HepG2 (cell line): ENCODE measurements around the gene CALN1. TPM values are rescaled to one million over a fixed set of nuclear protein-coding genes. Genes with fewer than 3 reads are reported as not detected.

Experiments
- ARNTL ChIP-seq: sonication (generic); formaldehyde crosslinking; IDR thresholded peaks from 2 replicates; pipeline ENCODE4 v1.4.0; 2020; ENCODE audit warnings: mild to moderate bottlenecking, missing genetic modification reagents
- BCL6 ChIP-seq: IDR thresholded peaks from 2 replicates; pipeline ENCODE4 v1.6.1; 2016; ENCODE audit warnings: missing genetic modification reagents, missing compliant biosample characterization
- ETV5 ChIP-seq: IDR thresholded peaks from 2 replicates; pipeline ENCODE4 v1.6.1; 2018; ENCODE audit warnings: missing biosample characterization, missing genetic modification reagents, inconsistent platforms, borderline replicate concordance
- FOXA3 ChIP-seq: IDR thresholded peaks from 2 replicates; pipeline ENCODE4 v1.6.1; 2016; ENCODE audit warnings: missing genetic modification reagents, missing compliant biosample characterization
- FOXK1 ChIP-seq: sonication (generic); formaldehyde crosslinking; IDR thresholded peaks from 2 replicates; pipeline ENCODE4 v1.4.0; 2020; ENCODE audit warnings: low read depth, missing genetic modification reagents, borderline replicate concordance
- FOXP1 ChIP-seq, 2 experiments: fragments of 450-650 bp in 1 of 2; IDR thresholded peaks; 2 replicates each; pipeline ENCODE4 v1.6.1; 2017 to 2018; ENCODE audit warnings: antibody characterized with exemption in 1 of 2
- KLF16 ChIP-seq, 2 experiments: sonication (generic) in 1 of 2; formaldehyde crosslinking in 1 of 2; IDR thresholded peaks; 2 replicates each; pipeline versions ENCODE4 v1.6.1 to v1.8.0; 2016 to 2023; ENCODE audit warnings: missing genetic modification reagents in 2 of 2, missing compliant biosample characterization in 1 of 2
- MED8 ChIP-seq: sonication (generic); formaldehyde crosslinking; IDR thresholded peaks from 2 replicates; pipeline ENCODE4 v1.8.1; 2023; ENCODE audit warnings: mild to moderate bottlenecking, missing genetic modification reagents; ENCODE audit not compliant: insufficient replicate concordance
- NR2F2 ChIP-seq: IDR thresholded peaks from 2 replicates; pipeline ENCODE4 v1.6.1; 2012; ENCODE audit warnings: low read depth, inconsistent platforms, borderline replicate concordance
- NR2F6 ChIP-seq, 2 experiments: IDR thresholded peaks; 2 replicates each; pipeline ENCODE4 v1.6.1; 2016; ENCODE audit warnings: antibody characterized with exemption in 1 of 2, mild to moderate bottlenecking in 1 of 2
- PHF21A ChIP-seq: sonication (generic); formaldehyde crosslinking; IDR thresholded peaks from 2 replicates; pipeline ENCODE4 v1.5.0; 2020; ENCODE audit warnings: mild to moderate bottlenecking, missing genetic modification reagents
- SAP130 ChIP-seq: IDR thresholded peaks from 2 replicates; pipeline ENCODE4 v1.6.1; 2016; ENCODE audit warnings: low read depth
- SIN3B ChIP-seq: fragments of 150-350 bp; IDR thresholded peaks from 2 replicates; pipeline ENCODE4 v1.6.1; 2014; ENCODE audit warnings: low read length
- SOX13 ChIP-seq, 3 experiments: fragments of 450-650 bp in 1 of 3; sonication (generic) in 1 of 3; formaldehyde crosslinking in 1 of 3; IDR thresholded peaks in 2 of 3; conservative IDR thresholded peaks in 1 of 3; 2 replicates each; pipeline versions ENCODE4 v1.5.0 to v1.6.1; 2016 to 2020; ENCODE audit warnings: antibody characterized with exemption in 1 of 3, mild to moderate bottlenecking in 1 of 3, missing compliant biosample characterization in 1 of 3, missing genetic modification reagents in 1 of 3, moderate library complexity in 1 of 3
- ZNF124 ChIP-seq: sonication (generic); formaldehyde crosslinking; IDR thresholded peaks from 2 replicates; pipeline ENCODE4 v1.4.0; 2020; ENCODE audit warnings: missing genetic modification reagents
- ZNF781 ChIP-seq: sonication (generic); formaldehyde crosslinking; IDR thresholded peaks from 2 replicates; pipeline ENCODE4 v1.5.1; 2020; ENCODE audit warnings: borderline replicate concordance, mild to moderate bottlenecking, missing genetic modification reagents; ENCODE audit errors: not compliant biosample characterization
- polyA plus RNA-seq, 8 experiments: library from polyadenylated mRNA; depleted of rRNA in 3 of 8; stranded (reverse) in 7 of 8; unstranded in 1 of 8; fragments of >200 nt; fragmentation: Illumina TruSeq in 4 of 8; extraction: Trizol in 4 of 8; gene quantifications; 2 replicates each; pipeline versions ENCODE4 v1.2.1 to v1.2.3, GENCODE V29; 2011 to 2016; ENCODE audit warnings: low read depth in 4 of 8, missing spikeins in 1 of 8, mixed read lengths in 1 of 8; ENCODE audit not compliant: insufficient read depth in 1 of 8
- total RNA-seq, 5 experiments: library from RNA; depleted of rRNA; stranded (reverse); fragments of >200 nt; fragmentation: Illumina TruSeq; extraction: Trizol; gene quantifications; 2 replicates each; pipeline ENCODE4 v1.2.3, GENCODE V29; 2016; ENCODE audit warnings: low read depth in 1 of 5
- TF ChIP-seq, protein P1 (sequence below): sonication (generic); formaldehyde crosslinking; IDR thresholded peaks from 2 replicates; pipeline ENCODE4 v1.4.0; 2020; ENCODE audit warnings: mild to moderate bottlenecking, missing genetic modification reagents, borderline replicate concordance
- TF ChIP-seq, protein P2 (sequence below): sonication (generic); formaldehyde crosslinking; IDR thresholded peaks from 2 replicates; pipeline ENCODE4 v1.4.0; 2020; ENCODE audit warnings: missing genetic modification reagents

The CALN1 gene
- total and polyA plus RNA-seq, 2 of the 13 experiments (the other 11 are each of a cell fraction or from before 2014, with no cell fraction given): not detected

DNA sequence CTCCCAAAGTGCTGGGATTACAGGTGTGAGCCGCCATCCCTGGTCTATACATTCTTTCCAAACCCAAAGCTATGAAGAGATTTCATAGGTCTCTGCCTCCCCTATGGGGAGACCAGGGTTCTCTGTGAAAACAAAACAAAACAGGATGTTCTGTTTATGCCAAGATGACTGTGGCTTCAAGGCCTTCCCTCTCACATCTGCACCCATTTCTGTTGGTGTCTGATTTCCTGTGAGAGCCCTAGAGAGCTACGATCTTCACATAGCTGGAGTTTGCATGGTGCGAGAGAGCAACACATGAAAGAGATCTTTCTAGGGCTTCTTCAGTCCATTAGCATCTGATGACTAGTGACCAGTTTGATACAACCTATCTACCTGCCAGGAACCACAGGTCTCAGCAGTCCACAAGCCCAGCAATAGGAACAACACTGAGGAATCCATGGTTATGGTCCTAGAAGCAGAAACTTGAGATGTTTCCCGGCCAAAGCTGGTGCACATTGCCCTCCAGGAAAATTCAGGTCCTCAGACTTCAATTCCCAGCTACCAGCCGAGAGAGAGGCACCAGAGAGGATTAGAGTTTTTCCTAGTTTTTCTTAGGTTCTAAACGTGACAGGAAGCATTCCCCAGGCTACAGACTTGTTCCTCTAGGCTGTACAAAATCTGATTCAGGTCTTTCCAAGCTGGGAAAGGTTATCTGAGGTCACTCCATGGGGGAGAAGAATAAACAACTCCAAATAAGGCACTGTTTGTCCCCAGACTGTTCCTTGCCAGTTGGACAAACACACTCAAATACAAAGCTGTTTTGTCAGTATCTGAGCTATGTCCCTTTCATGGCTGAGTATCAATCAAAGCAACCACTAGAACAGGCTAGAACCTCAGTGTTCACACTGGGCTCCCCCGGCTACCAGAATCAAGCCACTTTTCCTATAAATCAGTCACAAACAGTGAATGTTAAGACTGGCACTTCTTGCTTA, 259.7 kb downstream of the CALN1 start (continued):
- TF ChIP-seq SAP130 (no peak; the same call in 1 of the 2 replicates), NR2F2 (peak; percentile 89), SOX13 (IDR thresholded peaks at IDR 0.05) (no peak), SOX13 (CRISPR knock-in tag; conservative IDR thresholded peaks at IDR 0.05 in 1 of 2, IDR thresholded peaks at IDR 0.05 in 1 of 2) (peak in 1 of 2 experiments; percentile 75; a peak in 1 of 4 replicates), ZNF781 (no peak), ZNF124 (0 out of 2 replicates have a peak, but pooled peaks have one; percentile 60), ARNTL (CRISPR knock-in tag) (no peak), ETV5 (CRISPR knock-in tag) (peak; percentile 46; the same call in 1 of the 2 replicates), BCL6 (CRISPR knock-in tag) (peak; percentile 73; the same call in 1 of the 2 replicates), NR2F6 (IDR thresholded peaks at IDR 0.05) (peak; percentile 98), NR2F6 (CRISPR knock-in tag; IDR thresholded peaks at IDR 0.05) (peak; percentile 98), SIN3B (no peak), FOXP1 (IDR thresholded peaks at IDR 0.05) (no peak), FOXP1 (CRISPR knock-in tag; IDR thresholded peaks at IDR 0.05) (peak; percentile 57), FOXA3 (CRISPR knock-in tag) (peak; percentile 82), KLF16 (CRISPR knock-in tag; IDR thresholded peaks at IDR 0.05) (no peak), PHF21A (peak; percentile 53; the same call in 1 of the 2 replicates), MED8 (CRISPR knock-in tag) (no peak), FOXK1 (CRISPR knock-in tag) (no peak)
- TF ChIP-seq, protein P1, sequence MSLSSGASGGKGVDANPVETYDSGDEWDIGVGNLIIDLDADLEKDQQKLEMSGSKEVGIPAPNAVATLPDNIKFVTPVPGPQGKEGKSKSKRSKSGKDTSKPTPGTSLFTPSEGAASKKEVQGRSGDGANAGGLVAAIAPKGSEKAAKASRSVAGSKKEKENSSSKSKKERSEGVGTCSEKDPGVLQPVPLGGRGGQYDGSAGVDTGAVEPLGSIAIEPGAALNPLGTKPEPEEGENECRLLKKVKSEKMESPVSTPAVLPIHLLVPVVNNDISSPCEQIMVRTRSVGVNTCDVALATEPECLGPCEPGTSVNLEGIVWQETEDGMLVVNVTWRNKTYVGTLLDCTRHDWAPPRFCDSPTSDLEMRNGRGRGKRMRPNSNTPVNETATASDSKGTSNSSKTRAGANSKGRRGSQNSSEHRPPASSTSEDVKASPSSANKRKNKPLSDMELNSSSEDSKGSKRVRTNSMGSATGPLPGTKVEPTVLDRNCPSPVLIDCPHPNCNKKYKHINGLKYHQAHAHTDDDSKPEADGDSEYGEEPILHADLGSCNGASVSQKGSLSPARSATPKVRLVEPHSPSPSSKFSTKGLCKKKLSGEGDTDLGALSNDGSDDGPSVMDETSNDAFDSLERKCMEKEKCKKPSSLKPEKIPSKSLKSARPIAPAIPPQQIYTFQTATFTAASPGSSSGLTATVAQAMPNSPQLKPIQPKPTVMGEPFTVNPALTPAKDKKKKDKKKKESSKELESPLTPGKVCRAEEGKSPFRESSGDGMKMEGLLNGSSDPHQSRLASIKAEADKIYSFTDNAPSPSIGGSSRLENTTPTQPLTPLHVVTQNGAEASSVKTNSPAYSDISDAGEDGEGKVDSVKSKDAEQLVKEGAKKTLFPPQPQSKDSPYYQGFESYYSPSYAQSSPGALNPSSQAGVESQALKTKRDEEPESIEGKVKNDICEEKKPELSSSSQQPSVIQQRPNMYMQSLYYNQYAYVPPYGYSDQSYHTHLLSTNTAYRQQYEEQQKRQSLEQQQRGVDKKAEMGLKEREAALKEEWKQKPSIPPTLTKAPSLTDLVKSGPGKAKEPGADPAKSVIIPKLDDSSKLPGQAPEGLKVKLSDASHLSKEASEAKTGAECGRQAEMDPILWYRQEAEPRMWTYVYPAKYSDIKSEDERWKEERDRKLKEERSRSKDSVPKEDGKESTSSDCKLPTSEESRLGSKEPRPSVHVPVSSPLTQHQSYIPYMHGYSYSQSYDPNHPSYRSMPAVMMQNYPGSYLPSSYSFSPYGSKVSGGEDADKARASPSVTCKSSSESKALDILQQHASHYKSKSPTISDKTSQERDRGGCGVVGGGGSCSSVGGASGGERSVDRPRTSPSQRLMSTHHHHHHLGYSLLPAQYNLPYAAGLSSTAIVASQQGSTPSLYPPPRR (CRISPR knock-in tag): peak; percentile 75; the same call in 1 of the 2 replicates
- TF ChIP-seq, protein P2, sequence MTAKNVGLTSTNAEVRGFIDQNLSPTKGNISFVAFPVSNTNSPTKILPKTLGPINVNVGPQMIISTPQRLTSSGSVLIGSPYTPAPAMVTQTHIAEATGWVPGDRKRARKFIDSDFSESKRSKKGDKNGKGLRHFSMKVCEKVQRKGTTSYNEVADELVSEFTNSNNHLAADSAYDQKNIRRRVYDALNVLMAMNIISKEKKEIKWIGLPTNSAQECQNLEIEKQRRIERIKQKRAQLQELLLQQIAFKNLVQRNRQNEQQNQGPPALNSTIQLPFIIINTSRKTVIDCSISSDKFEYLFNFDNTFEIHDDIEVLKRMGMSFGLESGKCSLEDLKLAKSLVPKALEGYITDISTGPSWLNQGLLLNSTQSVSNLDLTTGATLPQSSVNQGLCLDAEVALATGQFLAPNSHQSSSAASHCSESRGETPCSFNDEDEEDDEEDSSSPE (CRISPR knock-in tag): no peak
